SK-N-SH (cell line): ENCODE results near the gene MRRF. TPM values are rescaled to one million over a fixed set of nuclear protein-coding genes. Genes with fewer than 3 reads are reported as not detected.

Experiments
- CTCF ChIA-PET: fragments of 300-600, 350-600 bp; formaldehyde crosslinking; extraction: SDS; loops from one replicate; lab custom pipeline; 2021; lab: Yijun Ruan, JAX
- POLR2A ChIA-PET: fragments of 350-600 bp; sonication (Branson Sonifier 250); formaldehyde crosslinking; extraction: SDS; loops from one replicate; lab custom pipeline; 2020; ENCODE audit warnings: antibody characterized with exemption, inconsistent platforms; lab: Yijun Ruan, JAX
- DNase-seq: peaks from one replicate; pipeline ENCODE4 v3.0.0; 2012
- H2AFZ ChIP-seq: fragments of 200-600 bp; sonication (generic); 2 replicates; pipeline ENCODE4 v1.8.1; 2016; ENCODE audit warnings: antibody characterized with exemption, mild to moderate bottlenecking, low read depth
- H3F3A ChIP-seq: fragments of 200-600 bp; sonication (generic); replicated peaks from 2 replicates; pipeline ENCODE3; 2016; ENCODE audit warnings: antibody characterized with exemption, mild to moderate bottlenecking; ENCODE audit not compliant: insufficient read depth
- H3K27ac ChIP-seq, 2 experiments: fragments of 200-500 bp in 1 of 2; fragments of 200-600 bp in 1 of 2; sonication (Bioruptor generic) in 1 of 2; sonication (generic), shearing (Covaris generic) in 1 of 2; 2 replicates each; pipeline versions ENCODE4 v1.5.1 to v1.6.1; 2014 to 2016; ENCODE audit warnings: low read depth in 2 of 2, inconsistent platforms in 1 of 2, low read length in 1 of 2, mild to moderate bottlenecking in 1 of 2, mixed read lengths in 1 of 2
- H3K27me3 ChIP-seq: fragments of 200-600 bp; sonication (generic), shearing (Covaris generic); 2 replicates; pipeline ENCODE4 v1.6.1; 2016; ENCODE audit warnings: mixed run types; ENCODE audit not compliant: insufficient read depth
- H3K36me3 ChIP-seq, 2 experiments: fragments of 200-500 bp in 1 of 2; fragments of 200-600 bp in 1 of 2; sonication (Bioruptor generic) in 1 of 2; sonication (generic) in 1 of 2; replicated peaks in 1 of 2; 2 replicates each; pipeline versions ENCODE3 to v1.5.1; 2014 to 2016; ENCODE audit warnings: low read length in 1 of 2, mild to moderate bottlenecking in 1 of 2; ENCODE audit not compliant: insufficient read depth in 2 of 2, control insufficient read depth in 1 of 2
- H3K4me1 ChIP-seq, 2 experiments: fragments of 200-500 bp in 1 of 2; fragments of 200-600 bp in 1 of 2; sonication (Bioruptor generic) in 1 of 2; sonication (generic), shearing (Covaris generic) in 1 of 2; 2 replicates each; pipeline versions ENCODE4 v1.5.1 to v1.6.1; 2014 to 2016; ENCODE audit warnings: low read depth in 1 of 2, low read length in 1 of 2, mixed run types in 1 of 2; ENCODE audit not compliant: insufficient read depth in 2 of 2, control insufficient read depth in 1 of 2
- H3K4me2 ChIP-seq: fragments of 200-600 bp; sonication (generic), shearing (Covaris generic); 2 replicates; pipeline ENCODE4 v1.6.1; 2017; ENCODE audit warnings: mixed run types
- H3K4me3 ChIP-seq, 2 experiments: fragments of 200-500 bp in 1 of 2; fragments of 200-600 bp in 1 of 2; sonication (Bioruptor generic) in 1 of 2; sonication (generic), shearing (Covaris generic) in 1 of 2; 2 replicates each; pipeline versions ENCODE4 v1.5.1 to v1.8.1; 2014 to 2016; ENCODE audit warnings: low read depth in 2 of 2, inconsistent platforms in 1 of 2, low read length in 1 of 2, mild to moderate bottlenecking in 1 of 2, mixed read lengths in 1 of 2, moderate library complexity in 1 of 2
- H3K79me2 ChIP-seq: fragments of 200-600 bp; sonication (generic); 2 replicates; pipeline ENCODE4 v1.8.1; 2017; ENCODE audit warnings: mild to moderate bottlenecking; ENCODE audit not compliant: insufficient read depth
- H3K9ac ChIP-seq: fragments of 200-600 bp; sonication (generic); 2 replicates; pipeline ENCODE4 v1.6.1; 2017; ENCODE audit warnings: mixed run types
- H3K9me2 ChIP-seq: fragments of 200-600 bp; sonication (generic); 2 replicates; pipeline ENCODE4 v1.6.1; 2017; ENCODE audit warnings: mixed run types
- H3K9me3 ChIP-seq: fragments of 200-600 bp; sonication (generic); 2 replicates; pipeline ENCODE4 v1.6.1; 2017; ENCODE audit warnings: mixed run types, mild to moderate bottlenecking, moderate library complexity
- H4K20me1 ChIP-seq: fragments of 200-600 bp; sonication (generic); 2 replicates; pipeline ENCODE4 v1.6.1; 2017; ENCODE audit warnings: mild to moderate bottlenecking, mixed run types; ENCODE audit not compliant: insufficient read depth
- CTCF ChIP-seq: fragments of 200-600 bp; sonication (generic); IDR thresholded peaks from 2 replicates; pipeline ENCODE4 v1.6.1; 2017; ENCODE audit warnings: antibody characterized with exemption, mild to moderate bottlenecking, moderate library complexity
- ELF1 ChIP-seq: IDR thresholded peaks from 2 replicates; pipeline ENCODE4 v1.4.0; 2012
- EZH2phosphoT487 ChIP-seq: fragments of 200-600 bp; sonication (generic); IDR thresholded peaks from 2 replicates; pipeline ENCODE4 v1.6.1; 2017; ENCODE audit warnings: low read depth, mixed run types, mild to moderate bottlenecking, antibody characterized with exemption, moderate library complexity, borderline replicate concordance
- FOSL2 ChIP-seq: IDR thresholded peaks from 2 replicates; pipeline ENCODE4 v1.4.0; 2012; ENCODE audit warnings: low read depth, mild to moderate bottlenecking, moderate library complexity, borderline replicate concordance
- GATA2 ChIP-seq: sonication (generic); formaldehyde crosslinking; IDR thresholded peaks from 2 replicates; pipeline ENCODE4 v1.5.0; 2020; ENCODE audit warnings: mild to moderate bottlenecking, missing genetic modification reagents
- JUND ChIP-seq: IDR thresholded peaks from 2 replicates; pipeline ENCODE4 v1.4.0; 2012
- MXI1 ChIP-seq: IDR thresholded peaks from 2 replicates; pipeline ENCODE4 v1.6.1; 2012; ENCODE audit warnings: mild to moderate bottlenecking, low read depth, low read length, improper control_type of control experiment
- POLR2AphosphoS5 ChIP-seq: IDR thresholded peaks from 2 replicates; pipeline ENCODE4 v1.6.1; 2012; ENCODE audit warnings: low read depth, low read length
- SMC3 ChIP-seq: IDR thresholded peaks from 2 replicates; pipeline ENCODE4 v1.6.1; 2012; ENCODE audit warnings: low read depth, low read length, improper control_type of control experiment
- TAF1 ChIP-seq: IDR thresholded peaks from 2 replicates; pipeline ENCODE4 v1.6.1; 2012; ENCODE audit warnings: low read depth, mild to moderate bottlenecking, low read length, moderate library complexity, borderline replicate concordance
- TEAD4 ChIP-seq: IDR thresholded peaks from 2 replicates; pipeline ENCODE4 v1.4.0; 2012; ENCODE audit warnings: mild to moderate bottlenecking, borderline replicate concordance; ENCODE audit not compliant: insufficient read depth
- USF2 ChIP-seq: fragments of 150-350 bp; IDR thresholded peaks from 2 replicates; pipeline ENCODE4 v1.6.1; 2017; ENCODE audit warnings: antibody characterized with exemption, low read length, low read depth, borderline replicate concordance
- WGBS: methylation state at CpG from one replicate; pipeline ENCODE4 v1.1.6; 2017; ENCODE audit warnings: low lambda C conversion rate; 5-methylcytosine and 5-hydroxymethylcytosine counted together
- polyA plus RNA-seq, 3 experiments: library from polyadenylated mRNA; depleted of rRNA; stranded (reverse); fragments of >200 nt; gene quantifications; 2 replicates each; pipeline ENCODE4 v1.2.3, GENCODE V29; 2012

The MRRF gene
- polyA plus RNA-seq, 1 of the 3 experiments (the other 2 are of a cell fraction) = 35.1 TPM

- no peak for TF ChIP-seq ELF1
- TF ChIP-seq TAF1 = no peak
- no peak for TF ChIP-seq FOSL2
- no peak for TF ChIP-seq JUND
- no peak for TF ChIP-seq EZH2phosphoT487
Observed at GRCh38 chr9:122297512-122297911, 32.8 kb downstream of the MRRF start (continued).

GRCh38 chr9:122302237-122303093 lies 37.8 kb downstream of the MRRF start:
- Histone ChIP-seq H3K9me2 (no peaks in the 10 kb centered on the region), H3K27ac (no peak overlapping the region), H3K9ac (no peak overlapping the region), H3K79me2 (no peaks in the 10 kb centered on the region), H3K4me1 (0 out of 4 replicates have a peak, but pooled peaks cover 0 to 4% of the 10 kb centered on the region in 2 experiments), H3K36me3 (peaks cover 14 to 25% of the 10 kb centered on the region in 2 experiments), H3K4me3 (no peak overlapping the region), H2AFZ (no peak overlapping the region), H4K20me1 (no peaks in the 10 kb centered on the region), H3K9me3 (no peaks in the 10 kb centered on the region), H3K4me2 (no peak overlapping the region), H3F3A (peaks cover 12% of the 10 kb centered on the region), H3K27me3 (no peaks in the 10 kb centered on the region)
- WGBS = 89% methylated on average over 5 of the region's 5 CpGs
- ChIA-PET CTCF (no interaction called here), POLR2A (no interaction called here)
- no peak for DNase-seq
- TF ChIP-seq TEAD4 (no peak), JUND (no peak), USF2 (no peak), SMC3 (no peak), POLR2AphosphoS5 (no peak), FOSL2 (no peak), GATA2 (CRISPR knock-in tag) (no peak)

- Histone ChIP-seq H3K79me2 (no peaks in the 10 kb centered on the region), H3F3A (peaks cover 12% of the 10 kb centered on the region), H3K4me3 (no peak overlapping the region), H3K4me1 (0 out of 4 replicates have a peak, but pooled peaks cover 0 to 4% of the 10 kb centered on the region in 2 experiments), H3K9me3 (no peaks in the 10 kb centered on the region), H3K36me3 (peaks cover 16 to 47% of the 10 kb centered on the region in 2 experiments), H3K27me3 (no peaks in the 10 kb centered on the region), H3K9me2 (no peaks in the 10 kb centered on the region), H2AFZ (no peak overlapping the region), H3K9ac (no peak overlapping the region), H3K27ac (no peak overlapping the region), H4K20me1 (no peaks in the 10 kb centered on the region), H3K4me2 (no peak overlapping the region)
- no peak for TF ChIP-seq CTCF
- no peak for TF ChIP-seq MXI1
- TF ChIP-seq FOSL2 = no peak
- no peak for TF ChIP-seq ELF1
- DNase-seq = no peak
- WGBS = 82% methylated on average over 5 of the region's 5 CpGs
- ChIA-PET POLR2A (no interaction called here), CTCF (interaction anchor here (1.0 to 1.7 kb wide), 5 partner anchors 9 to 182 kb away, joined by 3 to 7 read pairs (median 3); no protein-coding TSS in a partner anchor)
Observed at GRCh38 chr9:122307061-122307460, 42.4 kb downstream of the MRRF start.
